K562 (cell line): ENCODE measurements around the gene STUM. TPM values are rescaled to one million over a fixed set of nuclear protein-coding genes. Genes with fewer than 3 reads are reported as not detected.

Experiments used
- ATAC-seq: fragments of 200-7000 bp; cut with Tn5 transposase; 3 replicates; pipeline ENCODE4 v1.9.1; 2020; ENCODE audit warnings: moderate library complexity
- BruUV-seq: library from RNA; stranded (reverse); fragments of 400-500 nt; replicated peaks from 2 replicates; lab custom pipeline; 2021; lab: Mats Ljungman, UMichigan
- CTCF ChIA-PET: fragments of 300-600 bp; formaldehyde crosslinking; extraction: SDS; loops from one replicate; lab custom pipeline; 2021; ENCODE audit warnings: low intra/inter-chr PET ratio; lab: Yijun Ruan, JAX
- POLR2A ChIA-PET: fragments of 300-600, 350-650 bp; sonication (Branson Sonifier 250); formaldehyde crosslinking; extraction: SDS; loops from one replicate; lab custom pipeline; 2021; ENCODE audit warnings: antibody characterized with exemption, inconsistent platforms; lab: Yijun Ruan, JAX
- DNase-seq, 4 experiments: peaks; one replicate each; pipeline versions ENCODE4 v3.0.0 to v3.0.0-alpha.2; 2011 to 2018; ENCODE audit warnings: low spot score in 3 of 4, mixed read lengths in 3 of 4; ENCODE audit errors: extremely low read depth in 1 of 4
- FAIRE-seq: peaks from 2 replicates; lab custom pipeline; 2011; peaks lifted over from hg19 to GRCh38; lab: Jason Lieb, UNC
- H2AFZ ChIP-seq: 2 replicates; pipeline ENCODE4 v1.6.0; 2011; ENCODE audit warnings: low read depth, low read length, control low read depth, inconsistent platforms
- H3K27ac ChIP-seq: fragments of 200-600 bp; 3 replicates; pipeline ENCODE4 v1.8.0; 2011; ENCODE audit warnings: low read depth, mild to moderate bottlenecking, control low read depth, inconsistent platforms, low read length, moderate library complexity, mixed read lengths; ENCODE audit errors: extremely low read depth
- H3K27me3 ChIP-seq, 2 experiments: fragments of 300-600 bp in 1 of 2; 2 replicates in 1 of 2; 3 replicates in 1 of 2; pipeline versions ENCODE4 v1.6.0 to v1.8.0; 2011; ENCODE audit warnings: inconsistent platforms in 2 of 2, low read length in 2 of 2, mild to moderate bottlenecking in 1 of 2, mixed read lengths in 1 of 2, moderate library complexity in 1 of 2; ENCODE audit not compliant: control insufficient read depth in 2 of 2, insufficient read depth in 2 of 2
- H3K36me3 ChIP-seq: fragments of 300-600 bp; 3 replicates; pipeline ENCODE4 v1.8.0; 2011; ENCODE audit warnings: mild to moderate bottlenecking, low read length, inconsistent platforms; ENCODE audit not compliant: control insufficient read depth, insufficient read depth
- H3K4me1 ChIP-seq, 2 experiments: fragments of 200-600 bp in 1 of 2; replicated peaks in 1 of 2; 2 replicates in 1 of 2; 3 replicates in 1 of 2; pipeline versions ENCODE4 v1.5.1 to v1.8.0; 2011; ENCODE audit warnings: inconsistent platforms in 2 of 2, low read length in 2 of 2, mild to moderate bottlenecking in 1 of 2, mixed read lengths in 1 of 2, moderate library complexity in 1 of 2; ENCODE audit not compliant: control insufficient read depth in 2 of 2, insufficient read depth in 2 of 2
- H3K4me2 ChIP-seq: 2 replicates; pipeline ENCODE4 v1.6.1; 2011; ENCODE audit warnings: low read length, control low read depth, inconsistent platforms, mixed read lengths; ENCODE audit not compliant: insufficient read depth
- H3K4me3 ChIP-seq: fragments of 200-600 bp; sonication (generic), shearing (Covaris generic); 2 replicates; pipeline ENCODE4 v1.5.1; 2016; ENCODE audit warnings: control low read depth, inconsistent platforms
- H3K79me2 ChIP-seq: fragments of 200-600 bp; 3 replicates; pipeline ENCODE4 v1.8.0; 2011; ENCODE audit warnings: low read length, inconsistent platforms; ENCODE audit not compliant: control insufficient read depth, insufficient read depth
- H3K9ac ChIP-seq, 2 experiments: 2 replicates each; pipeline versions ENCODE4 v1.6.0 to v1.6.1; 2011; ENCODE audit warnings: low read depth in 2 of 2, low read length in 2 of 2, control low read depth in 1 of 2, inconsistent platforms in 1 of 2, mild to moderate bottlenecking in 1 of 2, mixed read lengths in 1 of 2; ENCODE audit not compliant: insufficient read depth in 1 of 2
- H3K9me1 ChIP-seq: one replicate; pipeline ENCODE4 v1.6.0; 2011; ENCODE audit warnings: inconsistent platforms, mild to moderate bottlenecking, low read length, moderate library complexity; ENCODE audit not compliant: control insufficient read depth, insufficient read depth
- H3K9me3 ChIP-seq: replicated peaks from 2 replicates; pipeline ENCODE4 v1.5.1; 2011; ENCODE audit warnings: low read depth, low read length, inconsistent platforms; ENCODE audit not compliant: control insufficient read depth, insufficient read depth
- H4K20me1 ChIP-seq: replicated peaks from 2 replicates; pipeline ENCODE4 v1.6.1; 2011; ENCODE audit warnings: low read length, inconsistent platforms, mixed read lengths; ENCODE audit not compliant: control insufficient read depth, insufficient read depth
- FOXJ2 ChIP-seq: fragments of 200-800 bp; sonication (Bioruptor generic); IDR thresholded peaks from 2 replicates; pipeline ENCODE4 v1.6.1; 2016; ENCODE audit warnings: missing genetic modification characterization, missing compliant biosample characterization
- GATAD2B ChIP-seq: fragments of 450-650 bp; IDR thresholded peaks from 2 replicates; pipeline ENCODE4 v1.6.1; 2017; ENCODE audit warnings: mild to moderate bottlenecking, borderline replicate concordance
- GMEB1 ChIP-seq: fragments of 250-450 bp; sonication (Bioruptor Pico); IDR thresholded peaks from 2 replicates; pipeline ENCODE4 v1.4.0; 2020; ENCODE audit warnings: mild to moderate bottlenecking
- KDM5B ChIP-seq: fragments of 200-600 bp; sonication (generic); IDR thresholded peaks from 2 replicates; pipeline ENCODE4 v1.6.1; 2012; ENCODE audit warnings: low read depth, mild to moderate bottlenecking, moderate library complexity, low read length, control low read depth, inconsistent platforms; ENCODE audit not compliant: insufficient replicate concordance
- MEF2D ChIP-seq: conservative IDR thresholded peaks from 2 replicates; pipeline ENCODE4 v1.6.1; 2016; ENCODE audit warnings: low read depth, missing genetic modification characterization, missing compliant biosample characterization
- PHB2 ChIP-seq: fragments of 450-650 bp; IDR thresholded peaks from 2 replicates; pipeline ENCODE4 v1.6.1; 2017; ENCODE audit warnings: low read depth
- PURB ChIP-seq: sonication (generic); formaldehyde crosslinking; IDR thresholded peaks from 2 replicates; pipeline ENCODE4 v1.9.0; 2021; ENCODE audit warnings: low read depth, mild to moderate bottlenecking, missing genetic modification reagents
- SMARCA5 ChIP-seq: fragments of 450-650 bp; IDR thresholded peaks from 2 replicates; pipeline ENCODE4 v1.6.1; 2016
- SRSF7 ChIP-seq: fragments of 200-400 bp; formaldehyde crosslinking; optimal IDR thresholded peaks from 2 replicates; pipeline ENCODE3; 2017; ENCODE audit warnings: mild to moderate bottlenecking, low read depth, low read length
- TCF7L2 ChIP-seq: fragments of 150-350 bp; IDR thresholded peaks from 2 replicates; pipeline ENCODE4 v1.6.1; 2016; ENCODE audit warnings: low read depth, mild to moderate bottlenecking, low read length, moderate library complexity
- TRIM24 ChIP-seq, 2 experiments: fragments of 450-650 bp; IDR thresholded peaks; 2 replicates each; pipeline ENCODE4 v1.6.1; 2016
- WGBS: fragments of 100-300 bp; shearing (Covaris generic); methylation state at CpG from one replicate; pipeline ENCODE4 v1.1.6; 2016; ENCODE audit warnings: low coverage, mixed read lengths; ENCODE audit not compliant: insufficient coverage; ENCODE audit errors: missing lambda C conversion rate; 5-methylcytosine and 5-hydroxymethylcytosine counted together
- in situ Hi-C: fragments of 300-500 bp; cut with MboI; formaldehyde crosslinking; loops from 4 replicates; pipeline ENCODE4 v1.15.0; 2018; ENCODE audit warnings: inconsistent platforms, mixed read lengths
- intact Hi-C: fragments of 100-400 bp; cut with micrococcal nuclease; formaldehyde crosslinking; loops from 2 replicates; pipeline ENCODE4 v1.14.2; 2022
- polyA plus RNA-seq, 8 experiments: library from polyadenylated mRNA; depleted of rRNA in 4 of 8; stranded (reverse) in 5 of 8; unstranded in 3 of 8; fragments of >200 nt; fragmentation: Nextera tagmentation in 2 of 8; fragmentation: Illumina TruSeq in 1 of 8; extraction: Ambion mirVana in 2 of 8; extraction: Trizol in 1 of 8; gene quantifications; 2 replicates each; pipeline versions ENCODE4 v1.2.1 to v1.2.3, GENCODE V29; 2011 to 2014; ENCODE audit warnings: inconsistent platforms in 1 of 8, missing spikeins in 1 of 8
- total RNA-seq, 7 experiments: library from RNA; depleted of rRNA in 6 of 7; stranded (reverse); fragments of >200 nt in 6 of 7; fragmentation: Illumina TruSeq in 2 of 7; extraction: Trizol in 2 of 7; gene quantifications; 2 replicates each; pipeline versions ENCODE4 v1.2.1 to v1.2.3, GENCODE V29; 2011 to 2021; ENCODE audit warnings: low replicate concordance in 1 of 7
- TF ChIP-seq, protein P1 (sequence below): sonication (generic); formaldehyde crosslinking; IDR thresholded peaks from 2 replicates; pipeline ENCODE4 v1.8.0; 2022; ENCODE audit warnings: mild to moderate bottlenecking, missing genetic modification reagents
- TF ChIP-seq, protein P2 (sequence below), 3 experiments: IDR thresholded peaks in 2 of 3; conservative IDR thresholded peaks in 1 of 3; 2 replicates each; pipeline ENCODE4 v1.5.1; 2011 to 2012; ENCODE audit warnings: low read length in 3 of 3, mild to moderate bottlenecking in 3 of 3, control low read depth in 2 of 3, improper control_type of control experiment in 1 of 3, inconsistent platforms in 1 of 3, low read depth in 1 of 3, mixed read lengths in 1 of 3, moderate library complexity in 1 of 3; ENCODE audit not compliant: insufficient read depth in 2 of 3

STUM gene
- total and polyA plus RNA-seq, 9 of the 15 experiments (the other 6 are each of a cell fraction or from before 2014, with no cell fraction given), result not detected

GRCh38 chr1:226558036-226558650, 9.6 kb downstream of the STUM start (continued):
- TF ChIP-seq, protein P1, sequence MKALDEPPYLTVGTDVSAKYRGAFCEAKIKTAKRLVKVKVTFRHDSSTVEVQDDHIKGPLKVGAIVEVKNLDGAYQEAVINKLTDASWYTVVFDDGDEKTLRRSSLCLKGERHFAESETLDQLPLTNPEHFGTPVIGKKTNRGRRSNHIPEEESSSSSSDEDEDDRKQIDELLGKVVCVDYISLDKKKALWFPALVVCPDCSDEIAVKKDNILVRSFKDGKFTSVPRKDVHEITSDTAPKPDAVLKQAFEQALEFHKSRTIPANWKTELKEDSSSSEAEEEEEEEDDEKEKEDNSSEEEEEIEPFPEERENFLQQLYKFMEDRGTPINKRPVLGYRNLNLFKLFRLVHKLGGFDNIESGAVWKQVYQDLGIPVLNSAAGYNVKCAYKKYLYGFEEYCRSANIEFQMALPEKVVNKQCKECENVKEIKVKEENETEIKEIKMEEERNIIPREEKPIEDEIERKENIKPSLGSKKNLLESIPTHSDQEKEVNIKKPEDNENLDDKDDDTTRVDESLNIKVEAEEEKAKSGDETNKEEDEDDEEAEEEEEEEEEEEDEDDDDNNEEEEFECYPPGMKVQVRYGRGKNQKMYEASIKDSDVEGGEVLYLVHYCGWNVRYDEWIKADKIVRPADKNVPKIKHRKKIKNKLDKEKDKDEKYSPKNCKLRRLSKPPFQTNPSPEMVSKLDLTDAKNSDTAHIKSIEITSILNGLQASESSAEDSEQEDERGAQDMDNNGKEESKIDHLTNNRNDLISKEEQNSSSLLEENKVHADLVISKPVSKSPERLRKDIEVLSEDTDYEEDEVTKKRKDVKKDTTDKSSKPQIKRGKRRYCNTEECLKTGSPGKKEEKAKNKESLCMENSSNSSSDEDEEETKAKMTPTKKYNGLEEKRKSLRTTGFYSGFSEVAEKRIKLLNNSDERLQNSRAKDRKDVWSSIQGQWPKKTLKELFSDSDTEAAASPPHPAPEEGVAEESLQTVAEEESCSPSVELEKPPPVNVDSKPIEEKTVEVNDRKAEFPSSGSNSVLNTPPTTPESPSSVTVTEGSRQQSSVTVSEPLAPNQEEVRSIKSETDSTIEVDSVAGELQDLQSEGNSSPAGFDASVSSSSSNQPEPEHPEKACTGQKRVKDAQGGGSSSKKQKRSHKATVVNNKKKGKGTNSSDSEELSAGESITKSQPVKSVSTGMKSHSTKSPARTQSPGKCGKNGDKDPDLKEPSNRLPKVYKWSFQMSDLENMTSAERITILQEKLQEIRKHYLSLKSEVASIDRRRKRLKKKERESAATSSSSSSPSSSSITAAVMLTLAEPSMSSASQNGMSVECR (CRISPR knock-in tag), result no peak
- TF ChIP-seq, all 486 proteins: peak for 2

DNA sequence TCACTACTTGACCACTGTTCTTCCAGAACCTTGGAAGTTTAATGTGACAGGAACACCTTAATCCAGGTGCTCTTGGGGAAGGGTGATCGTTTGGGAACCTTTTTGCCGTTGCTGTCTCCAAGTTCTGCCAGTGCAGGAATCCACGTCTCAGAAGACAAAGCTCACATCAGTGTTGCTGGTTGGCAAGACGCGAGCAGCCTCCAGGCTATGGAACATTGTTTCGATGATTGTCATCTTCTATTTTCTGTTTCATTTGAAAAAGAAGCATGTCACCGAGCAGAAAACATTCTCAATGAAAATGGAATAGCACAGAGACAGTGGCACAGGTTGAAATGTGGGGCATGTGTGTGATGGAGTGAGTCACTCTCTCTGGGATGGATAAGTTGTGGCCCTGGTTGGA, 11.7 kb downstream of the STUM start:
- ChIA-PET CTCF (no interaction called here), POLR2A (interaction anchor here (0.6 to 1.5 kb wide), 3 partner anchors 13 to 37 kb away, joined by 3 to 7 read pairs (median 5); no protein-coding TSS in a partner anchor)
- 4% methylated on average over 7 of the region's 7 CpGs for WGBS
- Histone ChIP-seq H3K27me3 (peaks cover 25 to 58% of the 10 kb centered on the region in 2 experiments; a peak in 4 of 5 replicates), H3K4me3 (no peak overlapping the region), H4K20me1 (no peaks in the 10 kb centered on the region), H3K9me3 (no peaks in the 10 kb centered on the region), H3K36me3 (no peaks in the 10 kb centered on the region), H3K4me1 (no peaks in the 10 kb centered on the region), H3K9me1 (no peaks in the 10 kb centered on the region), H3K27ac (no peak overlapping the region), H3K4me2 (no peak overlapping the region), H2AFZ (no peak overlapping the region), H3K79me2 (no peaks in the 10 kb centered on the region), H3K9ac (no peak overlapping the region)
- BruUV-seq, result no TSS peak
- FAIRE-seq, result no peak
- intact Hi-C loops (no loop called here), in situ Hi-C loops (no loop called here)
- no peak for DNase-seq
- no peak for ATAC-seq
- TF ChIP-seq KDM5B, result no peak
- TF ChIP-seq MEF2D (tag), result no peak
- no peak for TF ChIP-seq TRIM24 (IDR thresholded peaks at IDR 0.05)
- TF ChIP-seq FOXJ2 (tag), result no peak
- no peak for TF ChIP-seq PHB2
- no peak for TF ChIP-seq GMEB1 (CRISPR knock-in tag)
- TF ChIP-seq GATAD2B, result no peak
- no peak for TF ChIP-seq SRSF7
- no peak for TF ChIP-seq TCF7L2
- TF ChIP-seq SMARCA5, result no peak
- TF ChIP-seq, protein P2, sequence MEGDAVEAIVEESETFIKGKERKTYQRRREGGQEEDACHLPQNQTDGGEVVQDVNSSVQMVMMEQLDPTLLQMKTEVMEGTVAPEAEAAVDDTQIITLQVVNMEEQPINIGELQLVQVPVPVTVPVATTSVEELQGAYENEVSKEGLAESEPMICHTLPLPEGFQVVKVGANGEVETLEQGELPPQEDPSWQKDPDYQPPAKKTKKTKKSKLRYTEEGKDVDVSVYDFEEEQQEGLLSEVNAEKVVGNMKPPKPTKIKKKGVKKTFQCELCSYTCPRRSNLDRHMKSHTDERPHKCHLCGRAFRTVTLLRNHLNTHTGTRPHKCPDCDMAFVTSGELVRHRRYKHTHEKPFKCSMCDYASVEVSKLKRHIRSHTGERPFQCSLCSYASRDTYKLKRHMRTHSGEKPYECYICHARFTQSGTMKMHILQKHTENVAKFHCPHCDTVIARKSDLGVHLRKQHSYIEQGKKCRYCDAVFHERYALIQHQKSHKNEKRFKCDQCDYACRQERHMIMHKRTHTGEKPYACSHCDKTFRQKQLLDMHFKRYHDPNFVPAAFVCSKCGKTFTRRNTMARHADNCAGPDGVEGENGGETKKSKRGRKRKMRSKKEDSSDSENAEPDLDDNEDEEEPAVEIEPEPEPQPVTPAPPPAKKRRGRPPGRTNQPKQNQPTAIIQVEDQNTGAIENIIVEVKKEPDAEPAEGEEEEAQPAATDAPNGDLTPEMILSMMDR (IDR thresholded peaks at IDR 0.05 in 2 of 3, conservative IDR thresholded peaks at IDR 0.05 in 1 of 3; ENCODE audit: insufficient read depth in 2 of 3, low read depth in 1 of 3, low read length in 3 of 3), result no peak
- TF ChIP-seq PURB (CRISPR knock-in tag), result no peak
